HepG2 (cell line): Measurements from ENCODE around the gene ECM1. TPM values are rescaled to one million over a fixed set of nuclear protein-coding genes. Genes with fewer than 3 reads are reported as not detected.
A peak's percentile ranks its signal among the peaks of the same experiment; 100 is the strongest.

Source experiments
- GABPB1 ChIP-seq: IDR thresholded peaks from 2 replicates; pipeline ENCODE4 v1.6.1; 2016; ENCODE audit warnings: mild to moderate bottlenecking, missing genetic modification reagents, moderate library complexity, missing compliant biosample characterization
- MEIS2 ChIP-seq: sonication (generic); formaldehyde crosslinking; IDR thresholded peaks from 2 replicates; pipeline ENCODE4 v1.9.0; 2021; ENCODE audit warnings: mild to moderate bottlenecking, missing genetic modification reagents
- NFE2L2 ChIP-seq: fragments of 150-350 bp; IDR thresholded peaks from 2 replicates; pipeline ENCODE4 v1.6.1; 2014; ENCODE audit warnings: low read length
- PRPF4 ChIP-seq: fragments of 200-400 bp; formaldehyde crosslinking; IDR thresholded peaks from 2 replicates; pipeline ENCODE4 v1.6.1; 2016; ENCODE audit warnings: low read length, low read depth; ENCODE audit not compliant: poor library complexity, severe bottlenecking
- SIN3B ChIP-seq: fragments of 150-350 bp; IDR thresholded peaks from 2 replicates; pipeline ENCODE4 v1.6.1; 2014; ENCODE audit warnings: low read length
- SNRNP70 ChIP-seq: fragments of 200-400 bp; formaldehyde crosslinking; IDR thresholded peaks from 2 replicates; pipeline ENCODE4 v1.6.1; 2017; ENCODE audit warnings: mild to moderate bottlenecking, low read depth, low read length, moderate library complexity
- ZFP36L2 ChIP-seq: sonication (generic); formaldehyde crosslinking; IDR thresholded peaks from 2 replicates; pipeline ENCODE4 v1.4.0; 2020; ENCODE audit warnings: missing genetic modification reagents
- ZHX2 ChIP-seq, 2 experiments: sonication (generic) in 1 of 2; formaldehyde crosslinking in 1 of 2; IDR thresholded peaks; 2 replicates each; pipeline versions ENCODE4 v1.6.1 to v1.9.0; 2014 to 2022; ENCODE audit warnings: antibody characterized with exemption in 1 of 2, borderline replicate concordance in 1 of 2, inconsistent platforms in 1 of 2, low read depth in 1 of 2, missing genetic modification reagents in 1 of 2
- ZNF326 ChIP-seq: sonication (generic); formaldehyde crosslinking; IDR thresholded peaks from 2 replicates; pipeline ENCODE4 v1.4.0; 2020; ENCODE audit warnings: missing genetic modification reagents, borderline replicate concordance
- ZNF331 ChIP-seq: sonication (generic); formaldehyde crosslinking; IDR thresholded peaks from 2 replicates; pipeline ENCODE4 v1.4.0; 2020; ENCODE audit warnings: missing genetic modification reagents
- ZNF615 ChIP-seq: sonication (generic); formaldehyde crosslinking; IDR thresholded peaks from 2 replicates; pipeline ENCODE4 v1.5.0; 2020; ENCODE audit warnings: mild to moderate bottlenecking, missing genetic modification reagents, borderline replicate concordance
- polyA plus RNA-seq, 8 experiments: library from polyadenylated mRNA; depleted of rRNA in 3 of 8; stranded (reverse) in 7 of 8; unstranded in 1 of 8; fragments of >200 nt; fragmentation: Illumina TruSeq in 4 of 8; extraction: Trizol in 4 of 8; gene quantifications; 2 replicates each; pipeline versions ENCODE4 v1.2.1 to v1.2.3, GENCODE V29; 2011 to 2016; ENCODE audit warnings: low read depth in 4 of 8, missing spikeins in 1 of 8, mixed read lengths in 1 of 8; ENCODE audit not compliant: insufficient read depth in 1 of 8
- total RNA-seq, 5 experiments: library from RNA; depleted of rRNA; stranded (reverse); fragments of >200 nt; fragmentation: Illumina TruSeq; extraction: Trizol; gene quantifications; 2 replicates each; pipeline ENCODE4 v1.2.3, GENCODE V29; 2016; ENCODE audit warnings: low read depth in 1 of 5
- TF ChIP-seq, protein P1 (sequence below): sonication (generic); formaldehyde crosslinking; IDR thresholded peaks from 2 replicates; pipeline ENCODE4 v1.5.0; 2020; ENCODE audit warnings: mild to moderate bottlenecking, missing genetic modification reagents, moderate library complexity
- TF ChIP-seq, protein P2 (sequence below): sonication (generic); formaldehyde crosslinking; IDR thresholded peaks from 2 replicates; pipeline ENCODE4 v1.5.0; 2020; ENCODE audit warnings: mild to moderate bottlenecking, missing genetic modification reagents, borderline replicate concordance
- TF ChIP-seq, protein P3 (sequence below): sonication (generic); formaldehyde crosslinking; IDR thresholded peaks from 2 replicates; pipeline ENCODE4 v1.4.0; 2020; ENCODE audit warnings: mild to moderate bottlenecking, missing genetic modification reagents

Gene ECM1
- total and polyA plus RNA-seq, 2 of the 13 experiments (the other 11 are each of a cell fraction or from before 2014, with no cell fraction given): 0.42 to 1.0 TPM

- TF ChIP-seq NFE2L2: no peak
- no peak for TF ChIP-seq ZNF331 (CRISPR knock-in tag)
- TF ChIP-seq ZNF615 (CRISPR knock-in tag): no peak
- TF ChIP-seq, protein P1, sequence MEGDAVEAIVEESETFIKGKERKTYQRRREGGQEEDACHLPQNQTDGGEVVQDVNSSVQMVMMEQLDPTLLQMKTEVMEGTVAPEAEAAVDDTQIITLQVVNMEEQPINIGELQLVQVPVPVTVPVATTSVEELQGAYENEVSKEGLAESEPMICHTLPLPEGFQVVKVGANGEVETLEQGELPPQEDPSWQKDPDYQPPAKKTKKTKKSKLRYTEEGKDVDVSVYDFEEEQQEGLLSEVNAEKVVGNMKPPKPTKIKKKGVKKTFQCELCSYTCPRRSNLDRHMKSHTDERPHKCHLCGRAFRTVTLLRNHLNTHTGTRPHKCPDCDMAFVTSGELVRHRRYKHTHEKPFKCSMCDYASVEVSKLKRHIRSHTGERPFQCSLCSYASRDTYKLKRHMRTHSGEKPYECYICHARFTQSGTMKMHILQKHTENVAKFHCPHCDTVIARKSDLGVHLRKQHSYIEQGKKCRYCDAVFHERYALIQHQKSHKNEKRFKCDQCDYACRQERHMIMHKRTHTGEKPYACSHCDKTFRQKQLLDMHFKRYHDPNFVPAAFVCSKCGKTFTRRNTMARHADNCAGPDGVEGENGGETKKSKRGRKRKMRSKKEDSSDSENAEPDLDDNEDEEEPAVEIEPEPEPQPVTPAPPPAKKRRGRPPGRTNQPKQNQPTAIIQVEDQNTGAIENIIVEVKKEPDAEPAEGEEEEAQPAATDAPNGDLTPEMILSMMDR (CRISPR knock-in tag): peak; percentile 49
- TF ChIP-seq, protein P2, sequence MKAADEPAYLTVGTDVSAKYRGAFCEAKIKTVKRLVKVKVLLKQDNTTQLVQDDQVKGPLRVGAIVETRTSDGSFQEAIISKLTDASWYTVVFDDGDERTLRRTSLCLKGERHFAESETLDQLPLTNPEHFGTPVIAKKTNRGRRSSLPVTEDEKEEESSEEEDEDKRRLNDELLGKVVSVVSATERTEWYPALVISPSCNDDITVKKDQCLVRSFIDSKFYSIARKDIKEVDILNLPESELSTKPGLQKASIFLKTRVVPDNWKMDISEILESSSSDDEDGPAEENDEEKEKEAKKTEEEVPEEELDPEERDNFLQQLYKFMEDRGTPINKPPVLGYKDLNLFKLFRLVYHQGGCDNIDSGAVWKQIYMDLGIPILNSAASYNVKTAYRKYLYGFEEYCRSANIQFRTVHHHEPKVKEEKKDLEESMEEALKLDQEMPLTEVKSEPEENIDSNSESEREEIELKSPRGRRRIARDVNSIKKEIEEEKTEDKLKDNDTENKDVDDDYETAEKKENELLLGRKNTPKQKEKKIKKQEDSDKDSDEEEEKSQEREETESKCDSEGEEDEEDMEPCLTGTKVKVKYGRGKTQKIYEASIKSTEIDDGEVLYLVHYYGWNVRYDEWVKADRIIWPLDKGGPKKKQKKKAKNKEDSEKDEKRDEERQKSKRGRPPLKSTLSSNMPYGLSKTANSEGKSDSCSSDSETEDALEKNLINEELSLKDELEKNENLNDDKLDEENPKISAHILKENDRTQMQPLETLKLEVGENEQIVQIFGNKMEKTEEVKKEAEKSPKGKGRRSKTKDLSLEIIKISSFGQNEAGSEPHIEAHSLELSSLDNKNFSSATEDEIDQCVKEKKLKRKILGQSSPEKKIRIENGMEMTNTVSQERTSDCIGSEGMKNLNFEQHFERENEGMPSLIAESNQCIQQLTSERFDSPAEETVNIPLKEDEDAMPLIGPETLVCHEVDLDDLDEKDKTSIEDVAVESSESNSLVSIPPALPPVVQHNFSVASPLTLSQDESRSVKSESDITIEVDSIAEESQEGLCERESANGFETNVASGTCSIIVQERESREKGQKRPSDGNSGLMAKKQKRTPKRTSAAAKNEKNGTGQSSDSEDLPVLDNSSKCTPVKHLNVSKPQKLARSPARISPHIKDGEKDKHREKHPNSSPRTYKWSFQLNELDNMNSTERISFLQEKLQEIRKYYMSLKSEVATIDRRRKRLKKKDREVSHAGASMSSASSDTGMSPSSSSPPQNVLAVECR (CRISPR knock-in tag): peak; percentile 39; the same call in 1 of the 2 replicates
- no peak for TF ChIP-seq PRPF4
- no peak for TF ChIP-seq MEIS2 (CRISPR knock-in tag)
- TF ChIP-seq ZHX2 (IDR thresholded peaks at IDR 0.05; ENCODE audit: low read depth): no peak
- TF ChIP-seq ZHX2 (CRISPR knock-in tag; IDR thresholded peaks at IDR 0.05; ENCODE audit: borderline replicate concordance): no peak
- TF ChIP-seq SIN3B: no peak
- no peak for TF ChIP-seq SNRNP70
- TF ChIP-seq ZFP36L2 (CRISPR knock-in tag): no peak
- TF ChIP-seq GABPB1 (CRISPR knock-in tag): no peak
- TF ChIP-seq ZNF326 (CRISPR knock-in tag): no peak
- TF ChIP-seq, protein P3, sequence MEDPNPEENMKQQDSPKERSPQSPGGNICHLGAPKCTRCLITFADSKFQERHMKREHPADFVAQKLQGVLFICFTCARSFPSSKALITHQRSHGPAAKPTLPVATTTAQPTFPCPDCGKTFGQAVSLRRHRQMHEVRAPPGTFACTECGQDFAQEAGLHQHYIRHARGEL: no peak
These were observed 41.8 kb downstream of the ECM1 start (continued) for GRCh38 chr1:150549496-150550221.
